ENCODE measurements around the gene ELMO1. TPM values are rescaled to one million over a fixed set of nuclear protein-coding genes. Genes with fewer than 3 reads are reported as not detected.

ELMO1 gene
- total RNA-seq, 1 experiment from 2014 or later = not detected

- intact Hi-C loops (cut with micrococcal nuclease) = no loop called here
- Histone ChIP-seq H4K20me1 (ENCODE audit: low read length) (no peaks in the 10 kb centered on the region), H3K36me3 (ENCODE audit: low read depth, low read length) (no peaks in the 10 kb centered on the region), H3K9me3 (ENCODE audit: low read length) (no peaks in the 10 kb centered on the region), H3K27me3 (ENCODE audit: low read length) (no peaks in the 10 kb centered on the region), H3K27ac (ENCODE audit: low read length) (no peak overlapping the region), H3K4me3 (ENCODE audit: low read length) (no peak overlapping the region), H3F3A (ENCODE audit: low read length, unreplicated experiment) (no peaks in the 10 kb centered on the region), H3K4me1 (ENCODE audit: insufficient read depth, low read length) (no peaks in the 10 kb centered on the region), H2AFZ (ENCODE audit: low read length) (no peak overlapping the region), H3K4me2 (ENCODE audit: low read length) (no peak overlapping the region), H3K9me2 (replicated peaks; ENCODE audit: low read length) (no peaks in the 10 kb centered on the region), H3K9ac (ENCODE audit: low read length) (no peak overlapping the region), H3K79me2 (ENCODE audit: low read length) (no peaks in the 10 kb centered on the region)
- DNase-seq = no peak
- CTCF ChIA-PET = no interaction called here
- no peak for ATAC-seq
- BruUV-seq (replicated peaks) = no TSS peak
- POLR2A ChIA-PET (ENCODE audit: unreplicated experiment) = no interaction called here
- TF ChIP-seq EZH2phosphoT487 (IDR thresholded peaks at IDR 0.05; ENCODE audit: borderline replicate concordance, low read length) = no peak
- no peak for TF ChIP-seq CTCF (conservative IDR thresholded peaks at IDR 0.05; ENCODE audit: low read depth, low read length)
- no peak for TF ChIP-seq EZH2 (IDR thresholded peaks at IDR 0.05; ENCODE audit: low read length, unreplicated experiment)
Measured at GRCh38 chr7:37162106-37162505, 286.6 kb downstream of the ELMO1 start.

GRCh38 chr7:37160656-37161055 lies 288.0 kb downstream of the ELMO1 start:
- CTCF ChIA-PET = no interaction called here
- Histone ChIP-seq H3K27me3 (ENCODE audit: low read length) (no peaks in the 10 kb centered on the region), H3K4me1 (ENCODE audit: insufficient read depth, low read length) (no peaks in the 10 kb centered on the region), H3K36me3 (ENCODE audit: low read depth, low read length) (no peaks in the 10 kb centered on the region), H4K20me1 (ENCODE audit: low read length) (no peaks in the 10 kb centered on the region), H3K9ac (ENCODE audit: low read length) (no peak overlapping the region), H3K4me2 (ENCODE audit: low read length) (no peak overlapping the region), H3F3A (ENCODE audit: low read length, unreplicated experiment) (no peaks in the 10 kb centered on the region), H3K4me3 (ENCODE audit: low read length) (no peak overlapping the region), H3K9me2 (replicated peaks; ENCODE audit: low read length) (no peaks in the 10 kb centered on the region), H2AFZ (ENCODE audit: low read length) (no peak overlapping the region), H3K79me2 (ENCODE audit: low read length) (no peaks in the 10 kb centered on the region), H3K27ac (ENCODE audit: low read length) (no peak overlapping the region), H3K9me3 (ENCODE audit: low read length) (no peaks in the 10 kb centered on the region)
- intact Hi-C loops (cut with micrococcal nuclease) = no loop called here
- ATAC-seq (no peak), DNase-seq (no peak)
- TF ChIP-seq EZH2 (IDR thresholded peaks at IDR 0.05; ENCODE audit: low read length, unreplicated experiment) (no peak), EZH2phosphoT487 (IDR thresholded peaks at IDR 0.05; ENCODE audit: borderline replicate concordance, low read length) (no peak), CTCF (conservative IDR thresholded peaks at IDR 0.05; ENCODE audit: low read depth, low read length) (no peak)
- POLR2A ChIA-PET (ENCODE audit: unreplicated experiment) = no interaction called here
- no TSS peak for BruUV-seq (replicated peaks)

GRCh38 chr7:37153376-37153775 lies 295.3 kb downstream of the ELMO1 start:
- Histone ChIP-seq H3K4me2 (ENCODE audit: low read length) (no peak overlapping the region), H3K9me2 (replicated peaks; ENCODE audit: low read length) (no peaks in the 10 kb centered on the region), H2AFZ (ENCODE audit: low read length) (no peak overlapping the region), H3K27me3 (ENCODE audit: low read length) (peaks cover 9% of the 10 kb centered on the region; the same call in 1 of the 2 replicates), H3K4me1 (ENCODE audit: insufficient read depth, low read length) (no peaks in the 10 kb centered on the region), H3K36me3 (ENCODE audit: low read depth, low read length) (no peaks in the 10 kb centered on the region), H3K27ac (ENCODE audit: low read length) (no peak overlapping the region), H3K9me3 (ENCODE audit: low read length) (no peaks in the 10 kb centered on the region), H3K79me2 (ENCODE audit: low read length) (no peaks in the 10 kb centered on the region), H3K9ac (ENCODE audit: low read length) (no peak overlapping the region), H3K4me3 (ENCODE audit: low read length) (no peak overlapping the region), H3F3A (ENCODE audit: low read length, unreplicated experiment) (no peaks in the 10 kb centered on the region), H4K20me1 (ENCODE audit: low read length) (no peaks in the 10 kb centered on the region)
- intact Hi-C loops (cut with micrococcal nuclease) = no loop called here
- ChIA-PET POLR2A (ENCODE audit: unreplicated experiment) (no interaction called here), CTCF (no interaction called here)
- DNase-seq = no peak
- no TSS peak for BruUV-seq (replicated peaks)
- TF ChIP-seq EZH2 (IDR thresholded peaks at IDR 0.05; ENCODE audit: low read length, unreplicated experiment) = no peak
- no peak for TF ChIP-seq EZH2phosphoT487 (IDR thresholded peaks at IDR 0.05; ENCODE audit: borderline replicate concordance, low read length)
- TF ChIP-seq CTCF (conservative IDR thresholded peaks at IDR 0.05; ENCODE audit: low read depth, low read length) = no peak
- ATAC-seq = no peak
